ENCODE results near the gene REPS2. TPM values are rescaled to one million over a fixed set of nuclear protein-coding genes. Genes with fewer than 3 reads are reported as not detected.
"Not testable (repeated sequence)": the region's sequence is repeated elsewhere in the genome, so short reads cannot be mapped to it uniquely, and the experiment has no call there.

Gene REPS2
- total RNA-seq, 4 donors from 2014 or later, result 3.6 to 8.7 (median 5.6) TPM

GRCh38 chrX:16946971-16947562 lies 609 bp downstream of the REPS2 start:
- Histone ChIP-seq H3K36me3 (no peaks in the 10 kb centered on the region), H3K27me3 (no peaks in the 10 kb centered on the region), H3K9me3 (no peaks in the 10 kb centered on the region), H3K4me1 (no peaks in the 10 kb centered on the region), H3K27ac (peak overlapping the region in 2 of 4 donors; percentile 49 to 65), H3K4me3 (peak overlapping the region; percentile 48 to 78 (median 64))
- TF ChIP-seq, protein P1, sequence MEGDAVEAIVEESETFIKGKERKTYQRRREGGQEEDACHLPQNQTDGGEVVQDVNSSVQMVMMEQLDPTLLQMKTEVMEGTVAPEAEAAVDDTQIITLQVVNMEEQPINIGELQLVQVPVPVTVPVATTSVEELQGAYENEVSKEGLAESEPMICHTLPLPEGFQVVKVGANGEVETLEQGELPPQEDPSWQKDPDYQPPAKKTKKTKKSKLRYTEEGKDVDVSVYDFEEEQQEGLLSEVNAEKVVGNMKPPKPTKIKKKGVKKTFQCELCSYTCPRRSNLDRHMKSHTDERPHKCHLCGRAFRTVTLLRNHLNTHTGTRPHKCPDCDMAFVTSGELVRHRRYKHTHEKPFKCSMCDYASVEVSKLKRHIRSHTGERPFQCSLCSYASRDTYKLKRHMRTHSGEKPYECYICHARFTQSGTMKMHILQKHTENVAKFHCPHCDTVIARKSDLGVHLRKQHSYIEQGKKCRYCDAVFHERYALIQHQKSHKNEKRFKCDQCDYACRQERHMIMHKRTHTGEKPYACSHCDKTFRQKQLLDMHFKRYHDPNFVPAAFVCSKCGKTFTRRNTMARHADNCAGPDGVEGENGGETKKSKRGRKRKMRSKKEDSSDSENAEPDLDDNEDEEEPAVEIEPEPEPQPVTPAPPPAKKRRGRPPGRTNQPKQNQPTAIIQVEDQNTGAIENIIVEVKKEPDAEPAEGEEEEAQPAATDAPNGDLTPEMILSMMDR (IDR thresholded peaks at IDR 0.05), result no peak
- TF ChIP-seq POLR2A (IDR thresholded peaks at IDR 0.05), result no peak
- DNase-seq, result peak in 2 of 3 donors; percentile 48 to 56

GRCh38 chrX:16950423-16950822 lies 4.0 kb downstream of the REPS2 start:
- TF ChIP-seq, protein P1 (IDR thresholded peaks at IDR 0.05), result no peak
- no peak for TF ChIP-seq POLR2A (IDR thresholded peaks at IDR 0.05)
- no peaks in the 10 kb centered on the region for H3K36me3 ChIP-seq
- H3K4me1 ChIP-seq, result no peaks in the 10 kb centered on the region
- no peaks in the 10 kb centered on the region for H3K27me3 ChIP-seq
- H3K4me3 ChIP-seq, result no peak overlapping the region
- H3K27ac ChIP-seq, result no peak overlapping the region
- no peaks in the 10 kb centered on the region for H3K9me3 ChIP-seq
- DNase-seq, result no peak

GRCh38 chrX:16953606-16954211 lies 7.3 kb downstream of the REPS2 start:
- Histone ChIP-seq H3K27ac (no peak overlapping the region), H3K36me3 (no peaks in the 10 kb centered on the region), H3K27me3 (no peaks in the 10 kb centered on the region), H3K9me3 (no peaks in the 10 kb centered on the region), H3K4me1 (no peaks in the 10 kb centered on the region), H3K4me3 (no peak overlapping the region)
- DNase-seq, result no peak
- TF ChIP-seq, protein P1 (IDR thresholded peaks at IDR 0.05), result no peak
- TF ChIP-seq POLR2A (IDR thresholded peaks at IDR 0.05), result no peak

DNA sequence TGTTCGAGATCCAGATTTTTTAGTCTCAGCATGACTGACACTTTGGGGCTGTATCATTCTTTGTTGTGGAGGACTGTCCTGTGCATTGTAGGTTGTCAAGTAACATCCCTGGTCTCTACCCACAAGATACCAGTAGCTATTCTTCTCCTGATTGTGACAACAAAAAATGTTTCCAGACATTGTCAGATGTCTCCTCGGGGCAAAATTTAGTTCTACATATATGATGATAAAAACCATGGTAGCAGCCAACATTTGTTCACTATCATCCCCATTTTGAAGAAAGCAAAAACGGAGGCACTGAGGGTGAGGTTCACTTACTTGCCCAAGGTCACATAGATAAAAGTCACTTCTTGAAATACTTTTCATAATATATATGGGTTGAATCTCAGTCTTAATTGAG lies 11.3 kb downstream of the REPS2 start:
- Histone ChIP-seq H3K27me3 (no peaks in the 10 kb centered on the region), H3K27ac (no peak overlapping the region), H3K4me3 (no peak overlapping the region), H3K36me3 (no peaks in the 10 kb centered on the region), H3K4me1 (no peaks in the 10 kb centered on the region), H3K9me3 (no peaks in the 10 kb centered on the region)
- no peak for TF ChIP-seq POLR2A (IDR thresholded peaks at IDR 0.05)
- TF ChIP-seq, protein P1 (IDR thresholded peaks at IDR 0.05), result no peak
- DNase-seq, result no peak

GRCh38 chrX:16958356-16958755 lies 11.9 kb downstream of the REPS2 start:
- no peak overlapping the region for H3K27ac ChIP-seq
- no peaks in the 10 kb centered on the region for H3K27me3 ChIP-seq
- H3K4me1 ChIP-seq, result no peaks in the 10 kb centered on the region
- H3K9me3 ChIP-seq, result no peaks in the 10 kb centered on the region
- no peak for DNase-seq
- H3K36me3 ChIP-seq, result no peaks in the 10 kb centered on the region
- no peak overlapping the region for H3K4me3 ChIP-seq
- TF ChIP-seq POLR2A (IDR thresholded peaks at IDR 0.05), result no peak
- TF ChIP-seq, protein P1 (IDR thresholded peaks at IDR 0.05), result no peak

GRCh38 chrX:16962661-16963060 lies 16.2 kb downstream of the REPS2 start:
- not testable (repeated sequence) for H3K9me3 ChIP-seq, DNase-seq

More at GRCh38 chrX:16962661-16963060, 16.2 kb downstream of the REPS2 start:
- H3K36me3 ChIP-seq, H3K27me3 ChIP-seq, H3K4me3 ChIP-seq, H3K27ac ChIP-seq, H3K4me1 ChIP-seq: not testable (repeated sequence)
